Endothelial cell of umbilical vein (primary cell): ENCODE results near the gene RHEBL1. TPM values are rescaled to one million over a fixed set of nuclear protein-coding genes. Genes with fewer than 3 reads are reported as not detected.

Source experiments
- BruUV-seq: library from RNA; stranded (reverse); fragments of 400-500 nt; replicated peaks from 2 replicates; lab custom pipeline; 2021; lab: Mats Ljungman, UMichigan
- CTCF ChIA-PET: fragments of 300-600, 350-600 bp; sonication (Branson Sonifier 250); formaldehyde crosslinking; loops from one replicate; lab custom pipeline; 2021; ENCODE audit warnings: antibody characterized with exemption, inconsistent platforms; lab: Charles Lee
- POLR2A ChIA-PET: fragments of 300-600, 350-600 bp; sonication (Branson Sonifier 250); formaldehyde crosslinking; loops from one replicate; lab custom pipeline; 2021; ENCODE audit warnings: antibody characterized with exemption, inconsistent platforms; lab: Charles Lee
- DNase-seq: peaks from one replicate; pipeline ENCODE4 v3.0.0-alpha.2; 2011; ENCODE audit warnings: low read depth, low spot score
- FAIRE-seq: peaks from 2 replicates; lab custom pipeline; 2011; peaks lifted over from hg19 to GRCh38; lab: Jason Lieb, UNC
- H2AFZ ChIP-seq: 2 replicates; pipeline ENCODE4 v1.6.0; 2012; ENCODE audit warnings: low read depth, low read length, control low read depth, inconsistent platforms
- H3K27ac ChIP-seq: 2 replicates; pipeline ENCODE4 v1.5.1; 2011; ENCODE audit warnings: low read depth, mild to moderate bottlenecking, control low read depth, low read length, moderate library complexity; ENCODE audit not compliant: insufficient read depth
- H3K27me3 ChIP-seq, 2 experiments: 2 replicates each; pipeline versions ENCODE4 v1.6.0 to v1.6.1; 2011; ENCODE audit warnings: low read length in 2 of 2, mixed read lengths in 1 of 2; ENCODE audit not compliant: control insufficient read depth in 2 of 2, insufficient read depth in 2 of 2
- H3K36me3 ChIP-seq, 2 experiments: 2 replicates in 1 of 2; 3 replicates in 1 of 2; pipeline ENCODE4 v1.5.1; 2011; ENCODE audit warnings: low read length in 2 of 2, mild to moderate bottlenecking in 1 of 2, moderate library complexity in 1 of 2; ENCODE audit not compliant: control insufficient read depth in 2 of 2, insufficient read depth in 2 of 2; ENCODE audit errors: extremely low read depth in 1 of 2
- H3K4me1 ChIP-seq: 3 replicates; pipeline ENCODE4 v1.5.1; 2011; ENCODE audit warnings: mild to moderate bottlenecking, low read length; ENCODE audit not compliant: control insufficient read depth, insufficient read depth; ENCODE audit errors: extremely low read depth
- H3K4me2 ChIP-seq: 2 replicates; pipeline ENCODE4 v1.6.1; 2011; ENCODE audit warnings: low read length, control low read depth, mixed read lengths; ENCODE audit not compliant: insufficient read depth
- H3K4me3 ChIP-seq, 3 experiments: fragments of 200-600 bp in 1 of 3; sonication (generic), shearing (Covaris generic) in 1 of 3; replicated peaks in 1 of 3; 2 replicates each; pipeline ENCODE4 v1.5.1; 2011 to 2016; ENCODE audit warnings: control low read depth in 3 of 3, low read length in 3 of 3, mild to moderate bottlenecking in 2 of 3, inconsistent platforms in 1 of 3, low read depth in 1 of 3, moderate library complexity in 1 of 3; ENCODE audit not compliant: insufficient read depth in 1 of 3
- H3K79me2 ChIP-seq: 2 replicates; pipeline ENCODE4 v1.6.0; 2012; ENCODE audit warnings: low read length, inconsistent platforms; ENCODE audit not compliant: control insufficient read depth, insufficient read depth
- H3K9ac ChIP-seq: replicated peaks from 2 replicates; pipeline ENCODE3; 2011; ENCODE audit warnings: low read length, control low read depth; ENCODE audit not compliant: insufficient read depth; ENCODE audit errors: extremely low read depth
- H3K9me1 ChIP-seq: replicated peaks from 3 replicates; pipeline ENCODE4 v1.6.0; 2011; ENCODE audit warnings: mild to moderate bottlenecking, low read length; ENCODE audit not compliant: control insufficient read depth, insufficient read depth; ENCODE audit errors: extremely low read depth
- H3K9me3 ChIP-seq: replicated peaks from 2 replicates; pipeline ENCODE4 v1.5.1; 2012; ENCODE audit warnings: low read length, inconsistent platforms; ENCODE audit not compliant: control insufficient read depth, insufficient read depth
- H4K20me1 ChIP-seq: replicated peaks from 2 replicates; pipeline ENCODE3; 2011; ENCODE audit warnings: mild to moderate bottlenecking, low read length; ENCODE audit not compliant: control insufficient read depth, insufficient read depth; ENCODE audit errors: extremely low read depth
- EZH2 ChIP-seq: IDR thresholded peaks from 2 replicates; pipeline ENCODE4 v1.6.1; 2012; ENCODE audit warnings: borderline replicate concordance, low read depth, mild to moderate bottlenecking, moderate library complexity, low read length, inconsistent platforms; ENCODE audit not compliant: severe bottlenecking
- FOS ChIP-seq: IDR thresholded peaks from 2 replicates; pipeline ENCODE4 v1.6.1; 2011; ENCODE audit warnings: mild to moderate bottlenecking, low read length, moderate library complexity, borderline replicate concordance; ENCODE audit not compliant: insufficient read depth
- GATA2 ChIP-seq: IDR thresholded peaks from 2 replicates; pipeline ENCODE4 v1.7.0; 2011; ENCODE audit warnings: low read depth, mild to moderate bottlenecking, moderate library complexity, mixed read lengths, low read length; ENCODE audit not compliant: insufficient read length, insufficient read depth
- JUN ChIP-seq: IDR thresholded peaks from 2 replicates; pipeline ENCODE4 v1.6.1; 2011; ENCODE audit warnings: borderline replicate concordance, low read depth; ENCODE audit not compliant: insufficient read length, insufficient read depth
- MYC ChIP-seq: IDR thresholded peaks from one replicate; pipeline ENCODE4 v1.6.1; 2011; ENCODE audit warnings: mild to moderate bottlenecking, low read depth, low read length
- POLR2A ChIP-seq: IDR thresholded peaks from 2 replicates; pipeline ENCODE4 v1.6.1; 2012; ENCODE audit warnings: low read depth, mild to moderate bottlenecking, control low read depth, low read length
- POLR2AphosphoS5 ChIP-seq: IDR thresholded peaks from 2 replicates; pipeline ENCODE4 v1.6.1; 2012; ENCODE audit warnings: low read depth, mild to moderate bottlenecking, control low read depth, low read length, moderate library complexity; ENCODE audit not compliant: insufficient read depth
- dilution Hi-C: fragments of 300-500 bp; cut with MboI; formaldehyde crosslinking; loops from one replicate; pipeline ENCODE4 v1.15.0; 2019; ENCODE audit warnings: low sequenced_read_pairs; ENCODE audit not compliant: extremely low pct_ligation_motif_present
- intact Hi-C: fragments of 100-400 bp; cut with micrococcal nuclease; formaldehyde crosslinking; loops from one replicate; pipeline ENCODE4 v1.10.0; 2022
- polyA plus RNA-seq, 4 experiments: library from polyadenylated mRNA; depleted of rRNA in 3 of 4; stranded (reverse) in 3 of 4; unstranded in 1 of 4; fragments of >200 nt; gene quantifications; 2 replicates each; pipeline versions ENCODE4 v1.2.1 to v1.2.3, GENCODE V29; 2011 to 2012; ENCODE audit warnings: missing spikeins in 1 of 4
- total RNA-seq: library from RNA; stranded (reverse); gene quantifications from 2 replicates; pipeline ENCODE4 v1.2.3, GENCODE V29; 2021
- TF ChIP-seq, protein P1 (sequence below): IDR thresholded peaks from 2 replicates; pipeline ENCODE4 v1.6.1; 2011; ENCODE audit not compliant: insufficient read depth, insufficient read length
- TF ChIP-seq, protein P2 (sequence below), 2 donors: IDR thresholded peaks; 1 replicate in 1 of 2; 2 replicates in 1 of 2; pipeline ENCODE4 v1.5.1; 2011; ENCODE audit warnings: low read length in 2 of 2, mild to moderate bottlenecking in 2 of 2, moderate library complexity in 2 of 2, control low read depth in 1 of 2, inconsistent platforms in 1 of 2, low read depth in 1 of 2; ENCODE audit not compliant: insufficient read depth in 1 of 2; ENCODE audit errors: extremely low read depth in 1 of 2

Gene RHEBL1
- total and polyA plus RNA-seq, 2 donors (not counting 3 experiments of a cell fraction or from before 2014, with no cell fraction given), result 2.6 to 2.7 TPM

DNA sequence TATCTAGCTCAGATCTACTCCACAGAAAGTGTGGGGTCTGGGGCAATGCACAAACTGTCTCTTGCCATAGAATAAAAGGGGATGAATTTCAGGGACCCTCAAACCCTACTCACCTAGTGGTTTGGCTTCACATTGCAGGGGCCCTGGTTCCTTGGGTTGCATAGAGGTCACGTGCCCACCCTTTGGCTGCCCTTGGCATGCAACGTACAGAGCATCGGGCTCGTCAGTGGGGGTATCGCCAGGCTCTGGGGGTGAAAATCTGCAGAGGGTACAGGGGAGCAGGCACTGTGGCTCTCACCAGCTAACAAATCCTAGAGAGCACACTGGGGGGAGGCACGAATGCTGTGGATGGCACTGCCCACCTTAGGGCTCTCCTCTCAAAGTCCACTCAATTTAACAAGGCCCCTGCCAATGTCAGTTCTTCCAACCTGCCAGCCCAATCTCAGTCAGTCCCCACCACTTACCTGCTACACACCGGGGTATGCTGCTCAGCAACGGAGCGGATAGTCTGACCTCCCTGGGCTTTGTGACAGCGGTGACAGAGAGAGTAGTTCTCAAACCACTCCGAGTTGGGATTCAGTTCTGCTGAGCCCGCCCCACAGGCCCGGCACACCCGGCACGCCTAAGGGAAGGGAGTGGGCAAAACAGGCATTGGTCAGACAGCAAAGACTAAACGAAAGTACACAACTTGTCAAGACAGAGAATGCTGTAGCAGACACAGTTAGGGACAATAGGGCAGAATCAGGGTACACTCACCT lies 17.1 kb downstream of the RHEBL1 start:
- Histone ChIP-seq H4K20me1 (peaks cover 5% of the 10 kb centered on the region), H3K4me2 (no peak overlapping the region), H3K36me3 (peaks cover 40 to 72% of the 10 kb centered on the region in 2 experiments), H3K27me3 (no peaks in the 10 kb centered on the region), H3K79me2 (peaks cover 67% of the 10 kb centered on the region), H3K9me3 (no peaks in the 10 kb centered on the region), H3K4me1 (peaks cover 29% of the 10 kb centered on the region), H3K27ac (no peak overlapping the region), H3K4me3 (no peak overlapping the region), H3K9me1 (no peaks in the 10 kb centered on the region), H2AFZ (no peak overlapping the region), H3K9ac (no peak overlapping the region)
- no TSS peak for BruUV-seq
- dilution Hi-C loops (no loop called here), intact Hi-C loops (no loop called here)
- ChIA-PET CTCF (no interaction called here), POLR2A (no interaction called here)
- TF ChIP-seq POLR2AphosphoS5 (no peak), FOS (no peak), POLR2A (no peak), GATA2 (no peak), EZH2 (no peak), MYC (no peak), JUN (no peak)
- TF ChIP-seq, protein P1, sequence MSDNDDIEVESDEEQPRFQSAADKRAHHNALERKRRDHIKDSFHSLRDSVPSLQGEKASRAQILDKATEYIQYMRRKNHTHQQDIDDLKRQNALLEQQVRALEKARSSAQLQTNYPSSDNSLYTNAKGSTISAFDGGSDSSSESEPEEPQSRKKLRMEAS, result no peak
- TF ChIP-seq, protein P2, sequence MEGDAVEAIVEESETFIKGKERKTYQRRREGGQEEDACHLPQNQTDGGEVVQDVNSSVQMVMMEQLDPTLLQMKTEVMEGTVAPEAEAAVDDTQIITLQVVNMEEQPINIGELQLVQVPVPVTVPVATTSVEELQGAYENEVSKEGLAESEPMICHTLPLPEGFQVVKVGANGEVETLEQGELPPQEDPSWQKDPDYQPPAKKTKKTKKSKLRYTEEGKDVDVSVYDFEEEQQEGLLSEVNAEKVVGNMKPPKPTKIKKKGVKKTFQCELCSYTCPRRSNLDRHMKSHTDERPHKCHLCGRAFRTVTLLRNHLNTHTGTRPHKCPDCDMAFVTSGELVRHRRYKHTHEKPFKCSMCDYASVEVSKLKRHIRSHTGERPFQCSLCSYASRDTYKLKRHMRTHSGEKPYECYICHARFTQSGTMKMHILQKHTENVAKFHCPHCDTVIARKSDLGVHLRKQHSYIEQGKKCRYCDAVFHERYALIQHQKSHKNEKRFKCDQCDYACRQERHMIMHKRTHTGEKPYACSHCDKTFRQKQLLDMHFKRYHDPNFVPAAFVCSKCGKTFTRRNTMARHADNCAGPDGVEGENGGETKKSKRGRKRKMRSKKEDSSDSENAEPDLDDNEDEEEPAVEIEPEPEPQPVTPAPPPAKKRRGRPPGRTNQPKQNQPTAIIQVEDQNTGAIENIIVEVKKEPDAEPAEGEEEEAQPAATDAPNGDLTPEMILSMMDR (IDR thresholded peaks at IDR 0.05; ENCODE audit: extremely low read depth in 1 of 2, insufficient read depth in 1 of 2, low read depth in 1 of 2, low read length in 2 of 2), result no peak
- FAIRE-seq (no peak), DNase-seq (no peak)
